GM12878 (cell line): ENCODE results near the gene TBC1D1. TPM values are rescaled to one million over a fixed set of nuclear protein-coding genes. Genes with fewer than 3 reads are reported as not detected.

Experiments
- ATAC-seq: fragments of 200-7000 bp; cut with Tn5 transposase; 3 replicates; pipeline ENCODE4 v1.9.1; 2020; ENCODE audit warnings: mild to moderate bottlenecking, moderate library complexity
- BruUV-seq: library from RNA; stranded (reverse); fragments of 400-500 nt; replicated peaks from 2 replicates; lab custom pipeline; 2021; lab: Mats Ljungman, UMichigan
- CTCF ChIA-PET: fragments of 300-600 bp; sonication (Branson Sonifier 250); formaldehyde crosslinking; extraction: SDS; loops from one replicate; lab custom pipeline; 2021; ENCODE audit warnings: inconsistent platforms; lab: Yijun Ruan, JAX
- POLR2A ChIA-PET: fragments of 350-600 bp; formaldehyde crosslinking; extraction: SDS; loops from one replicate; lab custom pipeline; 2021; ENCODE audit warnings: inconsistent platforms; lab: Charles Lee
- RAD21 ChIA-PET: fragments of 300-600 bp; sonication (Branson Sonifier 250); formaldehyde crosslinking; loops from one replicate; lab custom pipeline; 2023; ENCODE audit warnings: antibody characterized with exemption; ENCODE audit not compliant: unreplicated experiment; lab: Charles Lee
- SMC1A ChIA-PET: fragments of 300-600 bp; sonication (Branson Sonifier 250); formaldehyde crosslinking; loops from one replicate; lab custom pipeline; 2023; ENCODE audit not compliant: unreplicated experiment, uncharacterized antibody; lab: Charles Lee
- DNase-seq: peaks from one replicate; pipeline ENCODE4 v3.0.0-alpha.2; 2011; ENCODE audit warnings: low read depth, low spot score
- FAIRE-seq: peaks from 3 replicates; lab custom pipeline; 2011; peaks lifted over from hg19 to GRCh38; lab: Jason Lieb, UNC
- H2AFZ ChIP-seq: 2 replicates; pipeline ENCODE4 v1.6.0; 2011; ENCODE audit warnings: low read depth, low read length, control low read depth; ENCODE audit not compliant: control insufficient read depth
- H3K27ac ChIP-seq: 2 replicates; pipeline ENCODE4 v1.5.1; 2011; ENCODE audit warnings: control low read depth; ENCODE audit not compliant: control insufficient read depth, insufficient read depth
- H3K27me3 ChIP-seq, 2 experiments: replicated peaks in 1 of 2; 2 replicates each; pipeline versions ENCODE4 v1.6.0 to v1.6.1; 2011; ENCODE audit warnings: low read length in 1 of 2; ENCODE audit not compliant: control insufficient read depth in 2 of 2, insufficient read depth in 2 of 2
- H3K36me3 ChIP-seq, 2 experiments: 2 replicates each; pipeline ENCODE4 v1.5.1; 2011; ENCODE audit warnings: low read length in 1 of 2; ENCODE audit not compliant: control insufficient read depth in 2 of 2, insufficient read depth in 2 of 2
- H3K4me1 ChIP-seq: 2 replicates; pipeline ENCODE4 v1.6.1; 2011; ENCODE audit warnings: mild to moderate bottlenecking, low read length, moderate library complexity, mixed read lengths; ENCODE audit not compliant: control insufficient read depth, insufficient read depth
- H3K4me2 ChIP-seq: 2 replicates; pipeline ENCODE4 v1.6.0; 2011; ENCODE audit warnings: control low read depth; ENCODE audit not compliant: control insufficient read depth, insufficient read depth
- H3K4me3 ChIP-seq: fragments of 200-600 bp; sonication (generic); 2 replicates; pipeline ENCODE4 v1.5.1; 2016
- H3K79me2 ChIP-seq: 2 replicates; pipeline ENCODE4 v1.6.0; 2011; ENCODE audit warnings: low read length; ENCODE audit not compliant: control insufficient read depth, insufficient read depth
- H3K9ac ChIP-seq: 2 replicates; pipeline ENCODE4 v1.8.0; 2011; ENCODE audit warnings: low read length, control low read depth, mixed read lengths; ENCODE audit not compliant: control insufficient read depth, insufficient read depth
- H3K9me3 ChIP-seq: replicated peaks from 3 replicates; pipeline ENCODE4 v1.5.1; 2011; ENCODE audit warnings: mild to moderate bottlenecking, low read length; ENCODE audit not compliant: control insufficient read depth, insufficient read depth
- H4K20me1 ChIP-seq: 2 replicates; pipeline ENCODE4 v1.6.0; 2011; ENCODE audit not compliant: control insufficient read depth, insufficient read depth
- DPF2 ChIP-seq: fragments of 450-650 bp; IDR thresholded peaks from 2 replicates; pipeline ENCODE4 v1.6.1; 2017; ENCODE audit warnings: mild to moderate bottlenecking
- E2F4 ChIP-seq: IDR thresholded peaks from 2 replicates; pipeline ENCODE4 v1.6.1; 2012; ENCODE audit warnings: low read depth, low read length, improper control_type of control experiment
- HSF1 ChIP-seq: fragments of 150-350 bp; IDR thresholded peaks from 2 replicates; pipeline ENCODE4 v1.6.1; 2014; ENCODE audit warnings: mild to moderate bottlenecking, low read depth, low read length
- MXI1 ChIP-seq: fragments of 150-350 bp; IDR thresholded peaks from 2 replicates; pipeline ENCODE4 v1.6.1; 2011; ENCODE audit warnings: low read depth, mild to moderate bottlenecking, inconsistent platforms, low read length, improper control_type of control experiment
- POU2F2 ChIP-seq: IDR thresholded peaks from 3 replicates; pipeline ENCODE4 v1.6.1; 2011; ENCODE audit warnings: low read depth, mild to moderate bottlenecking, low read length, borderline replicate concordance
- RAD51 ChIP-seq: fragments of 450-650 bp; IDR thresholded peaks from 2 replicates; pipeline ENCODE4 v1.6.1; 2016; ENCODE audit warnings: moderate library complexity, mild to moderate bottlenecking, inconsistent platforms
- SKIL ChIP-seq: fragments of 450-650 bp; IDR thresholded peaks from 2 replicates; pipeline ENCODE4 v1.6.1; 2017; ENCODE audit warnings: mild to moderate bottlenecking, low read depth, inconsistent platforms; ENCODE audit not compliant: poor library complexity, severe bottlenecking
- SUPT20H ChIP-seq: IDR thresholded peaks from 2 replicates; pipeline ENCODE4 v1.6.1; 2011; ENCODE audit warnings: low read depth, mild to moderate bottlenecking, low read length, moderate library complexity, borderline replicate concordance; ENCODE audit not compliant: control insufficient read depth
- ZBTB11 ChIP-seq: fragments of 450-650 bp; formaldehyde crosslinking; IDR thresholded peaks from 2 replicates; pipeline ENCODE4 v1.5.0; 2022; ENCODE audit warnings: mild to moderate bottlenecking, missing genetic modification characterization
- ZZZ3 ChIP-seq: IDR thresholded peaks from 2 replicates; pipeline ENCODE4 v1.6.1; 2011; ENCODE audit warnings: low read depth; ENCODE audit not compliant: control insufficient read depth, insufficient read length
- WGBS: methylation state at CpG from one replicate; pipeline ENCODE4 v1.1.6; 2016; ENCODE audit warnings: low lambda C conversion rate; ENCODE audit not compliant: insufficient replicate concordance, insufficient coverage; ENCODE audit errors: missing lambda C conversion rate; 5-methylcytosine and 5-hydroxymethylcytosine counted together
- in situ Hi-C: fragments of 300-500 bp; cut with MboI; formaldehyde crosslinking; loops from 9 replicates; pipeline ENCODE4 v1.14.3; 2018; ENCODE audit warnings: mixed read lengths
- intact Hi-C: fragments of 100-400 bp; cut with micrococcal nuclease; formaldehyde crosslinking; loops from one replicate; pipeline ENCODE4 v1.14.2; 2022; ENCODE audit not compliant: unreplicated experiment
- polyA plus RNA-seq, 11 experiments: library from polyadenylated mRNA; depleted of rRNA in 4 of 11; unstranded in 6 of 11; stranded (reverse) in 5 of 11; fragments of >200 nt; fragmentation: Nextera tagmentation in 4 of 11; fragmentation: Illumina TruSeq in 1 of 11; extraction: Ambion mirVana in 4 of 11; extraction: Trizol in 1 of 11; gene quantifications; 1 replicate in 1 of 11; 2 replicates in 10 of 11; pipeline versions ENCODE4 v1.2.1 to v1.2.3, GENCODE V29; 2011 to 2016; ENCODE audit warnings: inconsistent platforms in 2 of 11, missing spikeins in 2 of 11, low read depth in 1 of 11
- total RNA-seq, 4 experiments: library from RNA; depleted of rRNA in 3 of 4; stranded (reverse); fragments of >200 nt in 3 of 4; fragmentation: Illumina TruSeq in 1 of 4; extraction: Trizol in 1 of 4; gene quantifications; 2 replicates each; pipeline versions ENCODE4 v1.2.1 to v1.2.3, GENCODE V29; 2013 to 2021

Gene TBC1D1
- total and polyA plus RNA-seq, 10 of the 15 experiments (the other 5 are each of a cell fraction or from before 2014, with no cell fraction given) = 5.3 to 102 (median 57.8) TPM

- TF ChIP-seq POU2F2 = no peak
- TF ChIP-seq SKIL = no peak
- TF ChIP-seq DPF2 = no peak
- no peak for TF ChIP-seq MXI1
- no peak for TF ChIP-seq ZBTB11 (CRISPR knock-in tag)
- TF ChIP-seq SUPT20H = no peak
- TF ChIP-seq E2F4 = no peak
- TF ChIP-seq HSF1 = no peak
- no peak for TF ChIP-seq RAD51
- no peak for TF ChIP-seq ZZZ3
- TF ChIP-seq, all 136 proteins: peak for 0
- Histone ChIP-seq H3K36me3 (no peaks in the 10 kb centered on the region; a peak in 2 of 4 replicates), H3K79me2 (no peaks in the 10 kb centered on the region), H3K27me3 (no peaks in the 10 kb centered on the region), H3K4me2 (no peak overlapping the region), H3K27ac (no peak overlapping the region), H4K20me1 (no peaks in the 10 kb centered on the region), H3K4me3 (no peak overlapping the region), H3K9ac (no peak overlapping the region), H2AFZ (no peak overlapping the region), H3K4me1 (no peaks in the 10 kb centered on the region), H3K9me3 (no peaks in the 10 kb centered on the region; the same call in 2 of the 3 replicates)
- ChIA-PET SMC1A (no interaction called here), POLR2A (no interaction called here), CTCF (no interaction called here), RAD21 (no interaction called here)
- no peak for DNase-seq
- in situ Hi-C loops (no loop called here), intact Hi-C loops (no loop called here)
- ATAC-seq = no peak
- 95% methylated on average over 3 of the region's 3 CpGs for WGBS
- FAIRE-seq = no peak
- no TSS peak for BruUV-seq
Measured at GRCh38 chr4:37938208-37938607, 47.3 kb downstream of the TBC1D1 start.
